ENCODE measurements around the gene TBCB. TPM values are rescaled to one million over a fixed set of nuclear protein-coding genes. Genes with fewer than 3 reads are reported as not detected.
A peak's percentile ranks its signal among the peaks of the same experiment; 100 is the strongest.

TBCB gene
- total and polyA plus RNA-seq, 9 of the 15 experiments (the other 6 are each of a cell fraction or from before 2014, with no cell fraction given), result 3.5 to 115 (median 58.9) TPM

- TF ChIP-seq COPS2 (conservative IDR thresholded peaks at IDR 0.05) (no peak), STAT5A (IDR thresholded peaks at IDR 0.05; ENCODE audit: borderline replicate concordance, low read length) (no peak)
These were observed 2.6 kb upstream of the TBCB start (continued) for GRCh38 chr19:36112678-36113077.

DNA sequence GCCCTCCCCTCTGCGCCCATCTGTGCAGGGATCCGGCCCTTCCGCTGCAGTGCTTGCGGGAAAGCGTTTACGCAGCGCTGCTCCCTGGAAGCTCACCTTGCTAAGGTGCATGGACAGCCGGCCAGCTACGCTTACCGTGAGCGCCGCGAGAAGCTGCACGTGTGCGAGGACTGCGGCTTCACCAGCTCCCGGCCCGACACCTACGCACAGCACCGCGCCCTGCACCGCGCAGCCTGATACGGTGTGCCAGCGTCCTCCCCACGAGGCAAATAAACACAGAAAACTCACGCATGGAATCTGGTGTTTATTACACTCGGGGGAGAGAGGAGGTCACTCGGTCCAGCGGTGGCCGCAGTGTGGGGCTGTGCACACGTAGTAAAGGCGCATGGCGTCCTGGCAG is 1.8 kb upstream of the TBCB start:
- Histone ChIP-seq H3K4me2 (ENCODE audit: insufficient read depth, low read length) (peak overlapping the region; percentile 96), H3K4me3 (peak overlapping the region; percentile 62), H3K9me1 (ENCODE audit: control insufficient read depth, insufficient read depth, low read length) (no peaks in the 10 kb centered on the region), H3K36me3 (ENCODE audit: control insufficient read depth, insufficient read depth, low read length) (peaks cover 24% of the 10 kb centered on the region; the same call in 2 of the 3 replicates), H3K27me3 (ENCODE audit: control insufficient read depth in 2 of 2, insufficient read depth in 2 of 2, low read length in 2 of 2) (no peaks in the 10 kb centered on the region), H2AFZ (ENCODE audit: low read depth, low read length) (no peak overlapping the region), H3K9me3 (replicated peaks; ENCODE audit: control insufficient read depth, insufficient read depth, low read depth, low read length) (no peaks in the 10 kb centered on the region), H3K4me1 (replicated peaks in 1 of 2; ENCODE audit: control insufficient read depth in 2 of 2, insufficient read depth in 2 of 2, low read length in 2 of 2) (peaks cover 5 to 38% of the 10 kb centered on the region in 2 experiments; a peak in 3 of 5 replicates), H4K20me1 (replicated peaks; ENCODE audit: control insufficient read depth, insufficient read depth, low read length) (no peaks in the 10 kb centered on the region; the same call in 1 of the 2 replicates), H3K27ac (ENCODE audit: extremely low read depth, low read depth, low read length) (no peak overlapping the region), H3K79me2 (ENCODE audit: control insufficient read depth, insufficient read depth, low read length) (peaks cover 14% of the 10 kb centered on the region), H3K9ac (ENCODE audit: insufficient read depth in 1 of 2, low read depth in 2 of 2, low read length in 2 of 2) (peak overlapping the region; percentile 73 to 91; a peak in 3 of 4 replicates)
- TF ChIP-seq HINFP (tag; conservative IDR thresholded peaks at IDR 0.05; ENCODE audit: low read depth) (no peak), MYNN (IDR thresholded peaks at IDR 0.05) (no peak), MYNN (CRISPR knock-in tag; IDR thresholded peaks at IDR 0.05) (no peak), NR2C2 (CRISPR knock-in tag; IDR thresholded peaks at IDR 0.05) (no peak), NR2C2 (tag; IDR thresholded peaks at IDR 0.05) (no peak), PRPF4 (IDR thresholded peaks at IDR 0.05; ENCODE audit: insufficient read depth, low read depth, low read length, poor library complexity, severe bottlenecking) (no peak)
- TF ChIP-seq, protein P1, sequence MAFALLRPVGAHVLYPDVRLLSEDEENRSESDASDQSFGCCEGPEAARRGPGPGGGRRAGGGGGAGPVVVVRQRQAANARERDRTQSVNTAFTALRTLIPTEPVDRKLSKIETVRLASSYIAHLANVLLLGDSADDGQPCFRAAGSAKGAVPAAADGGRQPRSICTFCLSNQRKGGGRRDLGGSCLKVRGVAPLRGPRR (CRISPR knock-in tag; IDR thresholded peaks at IDR 0.05), result no peak
- TF ChIP-seq, protein P2, sequence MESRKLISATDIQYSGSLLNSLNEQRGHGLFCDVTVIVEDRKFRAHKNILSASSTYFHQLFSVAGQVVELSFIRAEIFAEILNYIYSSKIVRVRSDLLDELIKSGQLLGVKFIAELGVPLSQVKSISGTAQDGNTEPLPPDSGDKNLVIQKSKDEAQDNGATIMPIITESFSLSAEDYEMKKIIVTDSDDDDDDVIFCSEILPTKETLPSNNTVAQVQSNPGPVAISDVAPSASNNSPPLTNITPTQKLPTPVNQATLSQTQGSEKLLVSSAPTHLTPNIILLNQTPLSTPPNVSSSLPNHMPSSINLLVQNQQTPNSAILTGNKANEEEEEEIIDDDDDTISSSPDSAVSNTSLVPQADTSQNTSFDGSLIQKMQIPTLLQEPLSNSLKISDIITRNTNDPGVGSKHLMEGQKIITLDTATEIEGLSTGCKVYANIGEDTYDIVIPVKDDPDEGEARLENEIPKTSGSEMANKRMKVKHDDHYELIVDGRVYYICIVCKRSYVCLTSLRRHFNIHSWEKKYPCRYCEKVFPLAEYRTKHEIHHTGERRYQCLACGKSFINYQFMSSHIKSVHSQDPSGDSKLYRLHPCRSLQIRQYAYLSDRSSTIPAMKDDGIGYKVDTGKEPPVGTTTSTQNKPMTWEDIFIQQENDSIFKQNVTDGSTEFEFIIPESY (CRISPR knock-in tag; IDR thresholded peaks at IDR 0.05), result 0 out of 2 replicates have a peak, but pooled peaks have one; percentile 70
- ATAC-seq (no peak), FAIRE-seq (no peak), DNase-seq (ENCODE audit: extremely low read depth in 1 of 4, low spot score in 3 of 4) (no peak)
- no TSS peak for BruUV-seq (replicated peaks)
- WGBS (ENCODE audit: insufficient coverage, low coverage, missing lambda C conversion rate), result 95% methylated on average over 15 of the region's 34 CpGs
- in situ Hi-C loops (cut with MboI), result no loop called here
- CTCF ChIA-PET (ENCODE audit: low intra/inter-chr PET ratio), result no interaction called here
- intact Hi-C loops (cut with micrococcal nuclease), result loop anchor here (5.0 to 10.0 kb wide), 2 partner anchors 51 to 119 kb away; partner anchors contain the start of gene SDHAF1
- POLR2A ChIA-PET, result no interaction called here

Data from K562 (cell line).